A549 (cell line): ENCODE data around the gene NR5A2.

Experiments used
- BHLHE40 ChIP-seq: IDR thresholded peaks from 2 replicates; pipeline ENCODE4 v1.6.1; 2012; ENCODE audit warnings: low read depth, low read length, inconsistent platforms
- CTCF ChIP-seq: fragments of >200 bp; sonication (Bioruptor Twin); formaldehyde crosslinking; IDR thresholded peaks from 3 replicates; pipeline ENCODE4 v1.5.1; 2016
- EP300 ChIP-seq, 2 experiments: fragments of >200 bp; sonication (Bioruptor Twin); formaldehyde crosslinking; IDR thresholded peaks; 2 replicates in 1 of 2; 3 replicates in 1 of 2; pipeline ENCODE4 v1.6.1; 2016 to 2017
- KDM1A ChIP-seq: fragments of 200-600 bp; sonication (generic); IDR thresholded peaks from 2 replicates; pipeline ENCODE4 v1.6.1; 2016; ENCODE audit warnings: low read depth, mild to moderate bottlenecking
- MAX ChIP-seq: IDR thresholded peaks from 2 replicates; pipeline ENCODE4 v1.6.1; 2012
- MYC ChIP-seq: IDR thresholded peaks from 2 replicates; pipeline ENCODE4 v1.6.1; 2012; ENCODE audit warnings: mild to moderate bottlenecking, inconsistent platforms, low read length, improper control_type of control experiment, borderline replicate concordance
- PHF8 ChIP-seq: fragments of 200-600 bp; sonication (generic); IDR thresholded peaks from 2 replicates; pipeline ENCODE4 v1.6.1; 2016; ENCODE audit warnings: low read depth, mild to moderate bottlenecking, antibody characterized with exemption, moderate library complexity, borderline replicate concordance
- POLR2A ChIP-seq: IDR thresholded peaks from 2 replicates; pipeline ENCODE4 v1.6.1; 2012; ENCODE audit warnings: mild to moderate bottlenecking, low read length
- RNF2 ChIP-seq: fragments of 200-600 bp; sonication (generic); IDR thresholded peaks from 2 replicates; pipeline ENCODE4 v1.6.1; 2016; ENCODE audit warnings: low read depth, mild to moderate bottlenecking, antibody characterized with exemption, moderate library complexity, borderline replicate concordance

GRCh38 chr1:200217703-200218102 lies 190.2 kb downstream of the NR5A2 start:
- no peak for TF ChIP-seq KDM1A
- TF ChIP-seq CTCF: no peak
- no peak for TF ChIP-seq POLR2A
- TF ChIP-seq MYC: no peak
- no peak for TF ChIP-seq MAX
- TF ChIP-seq PHF8: no peak
- no peak for TF ChIP-seq EP300 (IDR thresholded peaks at IDR 0.05)
- TF ChIP-seq BHLHE40: no peak
- no peak for TF ChIP-seq RNF2
